ENCODE data around the gene COA4. TPM values are rescaled to one million over a fixed set of nuclear protein-coding genes. Genes with fewer than 3 reads are reported as not detected.

The COA4 gene
- polyA plus RNA-seq, 12 donors: 60.7 to 92.3 (median 74.4) TPM; not detected in 1

DNA sequence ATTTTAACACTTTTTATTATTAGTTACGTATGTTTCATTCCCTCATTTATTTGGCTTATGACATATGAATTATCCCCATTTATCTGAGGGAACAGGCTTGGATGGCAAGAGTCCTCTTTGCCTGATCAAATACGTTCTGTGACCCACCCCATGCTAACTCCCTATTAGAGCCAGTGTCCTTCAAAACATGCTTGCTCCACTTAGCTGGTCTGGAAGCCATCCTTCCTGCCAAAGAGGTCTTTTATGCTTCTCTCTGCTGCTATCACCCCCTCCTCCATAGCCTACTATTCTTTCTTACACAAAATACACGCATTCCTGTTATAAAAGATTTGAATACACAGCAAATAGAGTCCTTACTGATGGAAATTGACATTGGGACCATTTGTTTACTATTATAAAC lies 6.4 kb downstream of the COA4 start:
- DNase-seq: no peak

GRCh38 chr11:73869332-73869949 lies 7.2 kb downstream of the COA4 start:
- DNase-seq: no peak

GRCh38 chr11:73866586-73866996 lies 10.1 kb downstream of the COA4 start:
- DNase-seq: no peak

- peak; percentile 27 for DNase-seq
Observed at GRCh38 chr11:73866095-73866579, 10.5 kb downstream of the COA4 start.

DNA sequence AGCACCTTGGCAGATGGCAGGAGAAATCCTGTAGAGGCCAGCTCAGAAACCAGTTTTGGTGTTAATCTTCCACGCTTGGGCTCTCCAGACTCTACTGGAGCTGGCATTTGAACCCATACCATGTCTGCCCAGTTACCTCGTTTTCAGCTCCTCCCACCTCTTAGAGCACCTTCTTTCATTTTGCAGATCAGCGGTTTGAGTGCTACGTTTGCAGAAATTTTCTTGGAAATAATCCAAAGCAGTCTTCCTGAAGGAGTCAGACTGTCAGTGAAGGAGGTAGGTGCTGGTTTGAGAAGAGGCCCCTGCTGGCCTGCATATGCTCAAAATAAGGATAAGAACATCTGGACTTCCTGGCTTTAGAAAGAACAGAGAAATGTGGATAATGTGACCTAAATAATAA lies 13.7 kb downstream of the COA4 start:
- no peak for DNase-seq

DNA sequence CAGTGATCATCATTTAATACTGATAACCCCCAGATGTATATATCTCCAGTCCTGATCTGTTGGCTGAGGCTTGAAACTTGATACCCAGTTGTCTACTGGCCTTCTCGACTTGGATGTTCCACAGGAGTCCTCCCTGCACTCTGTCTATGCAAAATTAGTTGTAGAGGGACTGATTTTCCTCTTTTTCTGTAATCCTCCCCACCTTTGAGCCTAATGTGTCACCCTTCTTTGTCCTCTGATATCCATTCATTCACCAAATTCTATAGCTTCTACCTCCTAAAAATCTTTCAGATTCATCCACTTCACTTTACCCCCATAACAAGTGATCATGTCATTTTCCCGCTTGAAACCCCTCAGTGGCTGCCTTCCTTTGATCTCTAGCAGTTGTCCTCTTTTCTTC lies 16.4 kb downstream of the COA4 start:
- no peak for DNase-seq

- no peak for DNase-seq
Observed at GRCh38 chr11:73859671-73860070, 17.0 kb downstream of the COA4 start.

- DNase-seq: no peak
Observed at GRCh38 chr11:73856031-73856567, 20.5 kb downstream of the COA4 start.

DNA sequence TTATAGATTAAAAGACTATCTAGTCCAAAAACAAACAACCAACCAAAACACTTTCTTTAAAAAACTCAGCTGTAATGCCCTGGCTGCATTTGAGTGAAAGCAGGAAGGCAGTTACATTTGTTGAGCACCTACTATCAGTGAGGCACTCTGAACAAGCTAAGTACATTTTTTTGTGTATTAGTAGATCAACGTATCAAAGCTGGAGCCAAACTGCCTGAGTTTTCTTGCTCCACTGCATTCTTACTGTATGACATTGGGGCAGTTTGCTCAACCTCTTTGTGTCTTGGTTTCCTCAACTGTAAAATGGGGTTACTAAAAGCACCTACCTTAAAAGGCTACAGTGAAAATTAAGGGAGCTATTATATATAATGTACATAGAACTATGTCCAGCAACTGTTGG lies 22.0 kb downstream of the COA4 start:
- DNase-seq: no peak

GRCh38 chr11:73852049-73852448 lies 24.6 kb downstream of the COA4 start:
- DNase-seq: no peak

DNA sequence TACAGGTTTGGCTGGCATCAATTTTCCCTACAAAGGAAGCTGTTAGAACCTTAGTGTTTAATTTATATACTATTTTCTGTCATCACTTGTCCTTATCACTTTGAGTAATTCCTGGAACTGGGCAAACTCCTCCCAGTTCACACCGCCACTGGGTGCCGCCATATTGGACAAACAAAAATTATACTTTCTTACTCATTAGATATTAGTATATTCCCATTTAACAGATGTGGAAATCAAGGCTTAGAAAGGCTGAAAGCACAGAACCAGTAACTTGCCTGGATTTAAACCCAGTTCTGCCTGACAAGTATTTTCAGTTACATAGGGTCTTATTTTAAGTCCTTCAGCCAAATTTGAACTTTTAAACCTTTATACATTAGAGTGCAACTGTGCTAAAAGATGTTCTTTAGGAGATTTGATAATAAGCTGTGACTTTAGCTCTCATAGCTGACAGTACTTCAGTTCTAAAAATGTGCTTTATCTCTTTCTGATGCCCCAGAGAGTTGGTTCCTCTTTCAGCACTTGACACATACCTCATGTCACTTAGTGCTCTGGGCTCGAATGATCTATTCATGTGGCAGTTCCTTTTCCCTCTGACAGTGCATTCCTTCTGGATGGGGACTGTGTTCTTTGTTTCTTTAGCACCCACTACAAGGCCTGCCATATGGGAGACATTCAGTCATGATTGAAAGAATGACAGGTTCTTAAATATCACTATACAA lies 25.4 kb downstream of the COA4 start:
- no peak for DNase-seq

GRCh38 chr11:73839123-73839457 lies 37.6 kb downstream of the COA4 start:
- no peak for DNase-seq

GRCh38 chr11:73838443-73839122 lies 38.1 kb downstream of the COA4 start:
- no peak for DNase-seq

- no peak for DNase-seq
Observed at GRCh38 chr11:73833067-73833466, 43.6 kb downstream of the COA4 start.

DNA sequence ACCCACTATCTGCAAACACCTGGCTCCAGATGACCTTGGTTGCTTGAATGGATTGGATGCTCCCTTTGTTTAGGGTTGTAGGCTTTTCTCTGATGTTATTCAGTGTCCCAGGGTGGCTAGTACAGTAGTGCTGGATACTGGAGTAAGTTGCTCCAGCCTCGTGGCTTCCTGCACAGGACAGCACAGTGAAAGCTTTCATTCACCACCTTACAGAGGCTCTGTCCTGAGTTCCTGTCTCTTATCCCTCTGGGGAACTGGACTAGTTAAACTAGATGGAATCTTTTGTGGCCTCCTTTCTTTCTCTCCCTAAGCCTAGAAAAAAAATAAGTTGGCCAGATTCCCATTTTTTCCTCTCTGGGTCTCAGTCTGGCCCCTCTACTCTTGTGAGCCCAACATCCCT lies 46.4 kb downstream of the COA4 start:
- no peak for DNase-seq

Other genes starting within 250 kb of the COA4 start
- 1 to 10 TPM in 8 of 12 donors, under 1 TPM in 2, not detected in 2; 0.75 to 2.8 (median 1.5) TPM for gene PLEKHB1, start 230.3 kb downstream of the COA4 start, polyA plus RNA-seq (ENCODE audit: insufficient read length in 12 of 12)
- 100 to 1,000 TPM in 8 of 12 donors, 10 to 100 TPM in 3, not detected in 1; 88.7 to 142 (median 107) TPM for gene RAB6A, start 115.8 kb downstream of the COA4 start, polyA plus RNA-seq (ENCODE audit: insufficient read length in 12 of 12)
- 10 to 100 TPM in 10 of 12 donors, not detected in 2; 30.2 to 51.7 (median 42.3) TPM for gene MRPL48, start 89.0 kb downstream of the COA4 start, polyA plus RNA-seq (ENCODE audit: insufficient read length in 12 of 12)
- gene PAAF1, start 153 bp upstream of the COA4 start, polyA plus RNA-seq (ENCODE audit: insufficient read length in 12 of 12): 10 to 100 TPM in 11 of 12 donors, not detected in 1; 28.1 to 66.7 (median 37.4) TPM
- under 1 TPM in 8 of 12 donors, not detected in 4; 0.23 to 0.77 (median 0.42) TPM for gene DNAJB13, start 74.2 kb upstream of the COA4 start, polyA plus RNA-seq (ENCODE audit: insufficient read length in 12 of 12)
- gene UCP2, start 106.0 kb upstream of the COA4 start, polyA plus RNA-seq (ENCODE audit: insufficient read length in 12 of 12): 100 to 1,000 TPM in 10 of 12 donors, 10 to 100 TPM in 1, not detected in 1; 86.3 to 208 (median 149) TPM
- 1 to 10 TPM in 11 of 12 donors, not detected in 1; 1.5 to 9.3 (median 3.1) TPM for gene UCP3, start 132.2 kb upstream of the COA4 start, polyA plus RNA-seq (ENCODE audit: insufficient read length in 12 of 12)

Data from muscle of arm (tissue), 12 donors.